Ovary (tissue), 9 donors: ENCODE results near the gene PEX10. TPM values are rescaled to one million over a fixed set of nuclear protein-coding genes. Genes with fewer than 3 reads are reported as not detected.

Experiments used
- DNase-seq, 5 donors: peaks; one replicate each; pipeline ENCODE4 v3.0.0-alpha.2; 2019 to 2020
- H3K27ac ChIP-seq, 2 donors: fragments of 200-600 bp; one replicate each; pipeline versions ENCODE4 v1.5.1 to v1.8.0; 2019 to 2022
- H3K27me3 ChIP-seq: fragments of 200-600 bp; one replicate; pipeline ENCODE4 v1.8.0; 2022
- H3K36me3 ChIP-seq: fragments of 200-600 bp; sonication (generic); one replicate; pipeline ENCODE4 v1.5.1; 2019
- H3K4me1 ChIP-seq: one replicate; pipeline ENCODE4 v1.8.1; 2013; ENCODE audit warnings: mild to moderate bottlenecking, moderate library complexity; ENCODE audit not compliant: insufficient read depth
- H3K4me3 ChIP-seq: fragments of 200-600 bp; sonication (generic); one replicate; pipeline ENCODE4 v1.5.1; 2017
- H3K9me3 ChIP-seq, 2 donors: fragments of 200-600 bp in 1 of 2; sonication (generic) in 1 of 2; one replicate each; pipeline versions ENCODE4 v1.5.1 to v1.8.1; 2013 to 2019; ENCODE audit warnings: mild to moderate bottlenecking in 1 of 2, moderate library complexity in 1 of 2
- EP300 ChIP-seq: sonication (generic); formaldehyde crosslinking; IDR thresholded peaks from one replicate; pipeline ENCODE4 v1.6.1; 2017; ENCODE audit warnings: antibody characterized with exemption
- POLR2A ChIP-seq: fragments of 450-650 bp; IDR thresholded peaks from one replicate; pipeline ENCODE4 v1.6.1; 2017; ENCODE audit warnings: antibody characterized with exemption, mild to moderate bottlenecking, moderate library complexity
- WGBS, 3 donors: extraction: QIAGEN DNeasy Blood & Tissue Kit in 1 of 3; methylation state at CpG; one replicate each; pipeline versions ENCODE4 v1.1.5 to v1.1.7; 2013 to 2017; 5-methylcytosine and 5-hydroxymethylcytosine counted together
- intact Hi-C, 4 donors: fragments of 100-400 bp; cut with DNase I; formaldehyde crosslinking; loops; one replicate each; pipeline versions ENCODE4 v1.11.0 to v1.15.1; 2022 to 2023
- polyA plus RNA-seq, 2 donors: library from polyadenylated mRNA; stranded (reverse); fragments of 200-250 nt in 1 of 2; fragments of 350-450 nt in 1 of 2; fragmentation: Illumina TruSeq in 1 of 2; extraction: RNeasy Lipid Tissue Mini Kit (QIAGEN cat#74804) in 1 of 2; gene quantifications; one replicate each; pipeline ENCODE4 v1.2.3, GENCODE V29; 2013 to 2014
- total RNA-seq, 7 donors: library from RNA; depleted of rRNA in 2 of 7; stranded (reverse); fragments of >200 nt in 2 of 7; fragmentation: NEBNext Ultra II Directional in 3 of 7; extraction: Animal tissue kit (Norgen Biotek cat#: 25700) in 3 of 7; gene quantifications; one replicate each; pipeline versions ENCODE4 v1.1.0 to v1.2.4, GENCODE V29; 2016 to 2023
- TF ChIP-seq, protein P1 (sequence below), 3 donors: fragments of 450-650 bp in 2 of 3; fragments of 200-600 bp in 1 of 3; IDR thresholded peaks; one replicate each; pipeline versions ENCODE4 v1.5.1 to v1.8.0; 2016 to 2022; ENCODE audit warnings: antibody characterized with exemption in 3 of 3, mild to moderate bottlenecking in 1 of 3
- donor health status: DM: no; HTN: no; CAD: no; lungs with moderate emphysema.
- donor health status: DM: no; HTN: no; CAD: no.
- donor health status: Bipolar disorder and iron deficiency.
- donor health status: DM: yes; HTN: yes; CAD: no.
- donor health status: DM: no; HTN: no; CAD: no.
- donor health status: DM: yes; HTN: yes; CAD: no.

Gene PEX10
- total and polyA plus RNA-seq, 9 donors, result 14.4 to 25.9 (median 19.3) TPM

DNA sequence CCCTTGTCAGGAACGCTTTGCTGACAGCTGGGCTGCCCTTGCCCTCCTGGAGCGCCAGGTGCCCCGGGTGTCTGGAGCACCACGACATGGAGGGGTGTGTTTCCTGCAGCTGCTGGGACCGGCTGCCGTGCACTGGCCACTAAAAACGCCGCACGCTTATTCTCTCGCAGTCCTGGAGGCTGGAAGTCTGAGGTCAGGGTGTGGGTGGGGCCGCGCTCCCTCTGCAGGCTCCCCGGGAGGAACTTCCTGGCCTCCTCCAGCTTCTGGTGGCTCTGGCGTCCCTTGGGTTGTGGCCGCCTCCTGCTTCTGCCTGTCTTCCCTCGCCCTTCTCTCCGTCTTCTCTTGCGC lies 35.7 kb upstream of the PEX10 start:
- no peak overlapping the region for H3K27ac ChIP-seq
- H3K4me3 ChIP-seq, result no peak overlapping the region
- DNase-seq, result no peak
- H3K27me3 ChIP-seq, result no peaks in the 10 kb centered on the region
- H3K4me1 ChIP-seq, result no peaks in the 10 kb centered on the region
- no peak for TF ChIP-seq POLR2A
- TF ChIP-seq EP300, result no peak
- TF ChIP-seq, protein P1, sequence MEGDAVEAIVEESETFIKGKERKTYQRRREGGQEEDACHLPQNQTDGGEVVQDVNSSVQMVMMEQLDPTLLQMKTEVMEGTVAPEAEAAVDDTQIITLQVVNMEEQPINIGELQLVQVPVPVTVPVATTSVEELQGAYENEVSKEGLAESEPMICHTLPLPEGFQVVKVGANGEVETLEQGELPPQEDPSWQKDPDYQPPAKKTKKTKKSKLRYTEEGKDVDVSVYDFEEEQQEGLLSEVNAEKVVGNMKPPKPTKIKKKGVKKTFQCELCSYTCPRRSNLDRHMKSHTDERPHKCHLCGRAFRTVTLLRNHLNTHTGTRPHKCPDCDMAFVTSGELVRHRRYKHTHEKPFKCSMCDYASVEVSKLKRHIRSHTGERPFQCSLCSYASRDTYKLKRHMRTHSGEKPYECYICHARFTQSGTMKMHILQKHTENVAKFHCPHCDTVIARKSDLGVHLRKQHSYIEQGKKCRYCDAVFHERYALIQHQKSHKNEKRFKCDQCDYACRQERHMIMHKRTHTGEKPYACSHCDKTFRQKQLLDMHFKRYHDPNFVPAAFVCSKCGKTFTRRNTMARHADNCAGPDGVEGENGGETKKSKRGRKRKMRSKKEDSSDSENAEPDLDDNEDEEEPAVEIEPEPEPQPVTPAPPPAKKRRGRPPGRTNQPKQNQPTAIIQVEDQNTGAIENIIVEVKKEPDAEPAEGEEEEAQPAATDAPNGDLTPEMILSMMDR (IDR thresholded peaks at IDR 0.05), result no peak
- no peaks in the 10 kb centered on the region for H3K36me3 ChIP-seq
- H3K9me3 ChIP-seq, result no peaks in the 10 kb centered on the region
- intact Hi-C loops, result no loop called here
- 51 to 69% (median 67%) methylated on average over 14 to 18 of the region's 18 CpGs for WGBS, 3 donors

DNA sequence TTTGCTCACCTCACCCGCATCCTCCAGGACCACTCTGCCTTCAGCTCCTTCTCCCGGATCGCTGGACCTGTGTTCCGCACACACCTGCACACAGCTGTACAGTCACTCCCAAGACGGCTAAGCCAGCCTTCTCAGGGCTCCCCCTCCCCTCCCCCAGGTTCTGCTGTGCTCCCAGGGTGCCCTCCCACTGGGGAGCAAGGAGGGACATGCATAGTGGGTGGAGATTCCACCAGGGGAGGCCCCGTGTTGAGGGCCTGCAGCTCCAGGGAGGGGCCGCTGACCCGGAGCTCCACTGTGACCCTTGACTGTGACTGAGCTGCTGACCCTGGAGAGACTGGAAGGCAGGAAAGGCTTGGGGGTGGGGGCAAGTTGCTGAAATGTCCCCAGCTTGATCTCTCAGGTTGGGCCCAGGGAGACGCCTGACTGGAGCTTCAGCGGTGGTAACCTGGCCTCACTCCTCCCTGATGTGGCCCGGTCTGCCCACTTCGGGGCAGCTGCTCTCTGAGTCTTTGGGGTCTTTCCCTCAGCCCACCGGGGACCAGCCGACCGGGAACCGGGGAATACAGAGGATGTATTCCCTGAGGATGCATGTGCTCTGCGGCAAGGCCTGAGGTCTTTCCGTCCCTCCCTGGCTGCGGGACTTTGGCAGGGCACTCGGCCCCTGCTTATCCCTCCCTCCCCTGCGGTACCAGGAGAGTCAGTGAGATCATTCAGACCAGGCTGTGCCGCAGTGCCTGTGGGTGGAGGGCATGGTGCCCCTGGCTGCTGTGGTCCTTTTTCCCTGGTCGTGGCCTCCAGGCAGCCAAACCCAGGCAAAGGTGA lies 35.1 kb upstream of the PEX10 start:
- intact Hi-C loops, result no loop called here
- no peak overlapping the region for H3K27ac ChIP-seq
- WGBS, 3 donors, result 43 to 54% (median 44%) methylated on average over 20 to 23 of the region's 23 CpGs
- no peak for DNase-seq
- H3K9me3 ChIP-seq, result no peaks in the 10 kb centered on the region
- no peaks in the 10 kb centered on the region for H3K27me3 ChIP-seq
- H3K36me3 ChIP-seq, result no peaks in the 10 kb centered on the region
- no peaks in the 10 kb centered on the region for H3K4me1 ChIP-seq
- TF ChIP-seq, protein P1 (IDR thresholded peaks at IDR 0.05), result no peak
- TF ChIP-seq POLR2A, result no peak
- no peak for TF ChIP-seq EP300
- no peak overlapping the region for H3K4me3 ChIP-seq

DNA sequence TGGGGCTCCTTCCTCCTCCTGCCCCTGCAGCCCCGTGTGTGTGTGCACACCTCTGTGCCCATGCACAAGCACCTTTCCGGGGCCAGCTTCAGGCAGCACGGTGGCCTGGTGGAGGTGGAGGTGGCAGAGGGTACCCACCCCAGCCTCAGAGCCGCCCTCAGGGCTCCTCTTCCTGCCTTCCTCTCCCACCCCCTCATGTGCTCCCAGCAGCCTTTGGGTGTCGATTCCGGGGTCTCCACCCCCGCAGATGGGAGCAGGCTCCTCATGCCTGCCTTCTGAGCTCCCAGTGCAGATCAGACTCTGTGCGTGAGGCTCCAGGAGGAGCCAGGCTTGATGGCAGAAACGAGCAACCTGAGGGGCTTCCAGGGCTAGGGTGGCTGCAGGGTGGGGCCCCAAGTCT lies 34.5 kb upstream of the PEX10 start:
- WGBS, 3 donors, result 25 to 46% (median 25%) methylated on average over 9 of the region's 9 CpGs
- Histone ChIP-seq H3K9me3 (no peaks in the 10 kb centered on the region), H3K27me3 (no peaks in the 10 kb centered on the region), H3K4me1 (no peaks in the 10 kb centered on the region), H3K27ac (no peak overlapping the region), H3K4me3 (no peak overlapping the region), H3K36me3 (no peaks in the 10 kb centered on the region)
- DNase-seq, result no peak
- intact Hi-C loops, result no loop called here
- TF ChIP-seq, protein P1 (IDR thresholded peaks at IDR 0.05), result no peak
- TF ChIP-seq EP300 (no peak), POLR2A (no peak)

DNA sequence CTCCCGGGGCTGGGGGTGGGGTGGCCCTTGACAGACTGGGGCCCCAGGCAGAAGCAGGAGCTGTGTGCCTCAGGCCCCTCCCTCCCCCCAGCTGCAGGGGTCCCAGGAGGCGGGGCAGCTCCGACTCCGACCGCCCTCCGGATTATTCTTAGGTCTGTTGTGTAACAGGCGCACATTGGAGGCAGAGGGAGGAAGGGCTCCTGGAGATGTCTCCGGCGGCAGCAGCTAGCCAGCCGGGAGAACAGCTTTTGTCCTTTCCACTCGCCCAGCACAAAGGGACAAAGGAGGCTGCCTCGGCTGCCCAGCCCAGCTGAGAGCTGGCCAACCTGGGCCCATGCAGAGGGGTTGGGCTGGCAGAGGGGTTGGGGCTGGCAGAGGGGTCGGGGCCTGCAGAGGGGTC lies 34.0 kb upstream of the PEX10 start:
- Histone ChIP-seq H3K36me3 (no peaks in the 10 kb centered on the region), H3K4me3 (no peak overlapping the region), H3K27ac (no peak overlapping the region), H3K27me3 (no peaks in the 10 kb centered on the region), H3K4me1 (no peaks in the 10 kb centered on the region), H3K9me3 (no peaks in the 10 kb centered on the region)
- 6 to 10% (median 6%) methylated on average over 12 to 13 of the region's 13 CpGs for WGBS, 3 donors
- no peak for DNase-seq
- intact Hi-C loops, result no loop called here
- TF ChIP-seq, protein P1 (IDR thresholded peaks at IDR 0.05), result no peak
- no peak for TF ChIP-seq POLR2A
